ENCODE measurements around the gene ADAR.

The ADAR gene

GRCh38 chr1:154591206-154591605 lies 16.8 kb downstream of the ADAR start:
- no peak for TF ChIP-seq CTCF (IDR thresholded peaks at IDR 0.05; ENCODE audit: insufficient read depth, low read length, missing control alignments)
- DNase-seq (ENCODE audit: low read depth, low spot score) = no peak
- H3K4me3 ChIP-seq (ENCODE audit: low read depth, low read length) = no peak overlapping the region
- ChIA-PET POLR2A (interaction anchor here (0.6 kb wide), 2 partner anchors 12 to 545 kb away, joined by 3 read pairs; partner anchors contain the start of gene SLC50A1), CTCF (interaction anchor here (0.8 to 2.8 kb wide), 3 partner anchors 14 to 33 kb away, joined by 3 to 10 read pairs (median 4); no protein-coding TSS in a partner anchor)

- TF ChIP-seq CTCF (IDR thresholded peaks at IDR 0.05; ENCODE audit: insufficient read depth, low read length, missing control alignments) = no peak
- H3K4me3 ChIP-seq (ENCODE audit: low read depth, low read length) = no peak overlapping the region
- POLR2A ChIA-PET = interaction anchor here (0.6 kb wide), 2 partner anchors 12 to 545 kb away, joined by 3 read pairs; partner anchors contain the start of gene SLC50A1
- CTCF ChIA-PET = interaction anchor here (0.8 to 2.8 kb wide), 3 partner anchors 14 to 33 kb away, joined by 3 to 10 read pairs (median 4); no protein-coding TSS in a partner anchor
- no peak for DNase-seq (ENCODE audit: low read depth, low spot score)
These were observed 17.2 kb downstream of the ADAR start for GRCh38 chr1:154590756-154591155.

- DNase-seq (ENCODE audit: low read depth, low spot score) = no peak
- no peak for TF ChIP-seq CTCF (IDR thresholded peaks at IDR 0.05; ENCODE audit: insufficient read depth, low read length, missing control alignments)
- H3K4me3 ChIP-seq (ENCODE audit: low read depth, low read length) = no peak overlapping the region
- ChIA-PET POLR2A (no interaction called here), CTCF (interaction anchor here (0.8 to 1.6 kb wide), 3 partner anchors 15 to 428 kb away, joined by 3 to 7 read pairs (median 4); no protein-coding TSS in a partner anchor)
These were observed 18.2 kb downstream of the ADAR start for GRCh38 chr1:154589780-154590179.

- CTCF ChIA-PET = no interaction called here
- POLR2A ChIA-PET = no interaction called here
- no peak for TF ChIP-seq CTCF (IDR thresholded peaks at IDR 0.05; ENCODE audit: insufficient read depth, low read length, missing control alignments)
- no peak for DNase-seq (ENCODE audit: low read depth, low spot score)
- H3K4me3 ChIP-seq (ENCODE audit: low read depth, low read length) = no peak overlapping the region
These were observed 21.3 kb downstream of the ADAR start for GRCh38 chr1:154586641-154587040.

- H3K4me3 ChIP-seq (ENCODE audit: low read depth, low read length) = no peak overlapping the region
- TF ChIP-seq CTCF (IDR thresholded peaks at IDR 0.05; ENCODE audit: insufficient read depth, low read length, missing control alignments) = no peak
- POLR2A ChIA-PET = no interaction called here
- no peak for DNase-seq (ENCODE audit: low read depth, low spot score)
- CTCF ChIA-PET = no interaction called here
These were observed 21.8 kb downstream of the ADAR start for GRCh38 chr1:154586231-154586630.

- DNase-seq (ENCODE audit: low read depth, low spot score) = no peak
- no peak for TF ChIP-seq CTCF (IDR thresholded peaks at IDR 0.05; ENCODE audit: insufficient read depth, low read length, missing control alignments)
- ChIA-PET CTCF (no interaction called here), POLR2A (no interaction called here)
- H3K4me3 ChIP-seq (ENCODE audit: low read depth, low read length) = no peak overlapping the region
These were observed 23.6 kb downstream of the ADAR start for GRCh38 chr1:154584267-154584994.

Data from AG04449 (cell line).